Panc1 (cell line): ENCODE measurements around the gene KPNA4.

Source experiments
- CTCF ChIP-seq: fragments of 450-650 bp; IDR thresholded peaks from 2 replicates; pipeline ENCODE4 v1.5.1; 2017; ENCODE audit warnings: mild to moderate bottlenecking
- POLR2AphosphoS5 ChIP-seq: IDR thresholded peaks from 2 replicates; pipeline ENCODE4 v1.6.1; 2012; ENCODE audit warnings: mild to moderate bottlenecking, low read depth, low read length, moderate library complexity
- REST ChIP-seq, 2 experiments: IDR thresholded peaks; 2 replicates each; pipeline ENCODE4 v1.6.1; 2011 to 2012; ENCODE audit warnings: low read depth in 2 of 2, control low read depth in 1 of 2, low read length in 1 of 2, mild to moderate bottlenecking in 1 of 2, moderate library complexity in 1 of 2; ENCODE audit not compliant: insufficient read depth in 1 of 2
- SIN3A ChIP-seq: IDR thresholded peaks from 2 replicates; pipeline ENCODE4 v1.6.1; 2012; ENCODE audit warnings: low read depth, mild to moderate bottlenecking, low read length, moderate library complexity, borderline replicate concordance; ENCODE audit not compliant: insufficient read depth
- TCF7L2 ChIP-seq: IDR thresholded peaks from 2 replicates; pipeline ENCODE4 v1.6.1; 2011; ENCODE audit warnings: mild to moderate bottlenecking, low read depth, low read length, inconsistent platforms

- no peak for TF ChIP-seq CTCF
- no peak for TF ChIP-seq POLR2AphosphoS5
- no peak for TF ChIP-seq REST (IDR thresholded peaks at IDR 0.05; ENCODE audit: insufficient read depth in 1 of 2, low read depth in 2 of 2, low read length in 1 of 2)
- TF ChIP-seq SIN3A, result no peak
- no peak for TF ChIP-seq TCF7L2
Measured at GRCh38 chr3:160562952-160563351, 2.4 kb downstream of the KPNA4 start.
